Neural cell (in vitro differentiated cells): ENCODE measurements around the gene CR1.

Source experiments
- REST ChIP-seq: IDR thresholded peaks from 2 replicates; pipeline ENCODE4 v1.6.1; 2012; ENCODE audit warnings: borderline replicate concordance
- TAF1 ChIP-seq: IDR thresholded peaks from 2 replicates; pipeline ENCODE4 v1.6.1; 2012; ENCODE audit warnings: low read depth
- TF ChIP-seq, protein P1 (sequence below): fragments of 450-650 bp; IDR thresholded peaks from 2 replicates; pipeline ENCODE4 v1.5.1; 2014; ENCODE audit warnings: antibody characterized with exemption, mild to moderate bottlenecking, moderate library complexity; ENCODE audit not compliant: poor library complexity, severe bottlenecking

GRCh38 chr1:207658408-207658807 lies 162.5 kb downstream of the CR1 start:
- TF ChIP-seq, protein P1, sequence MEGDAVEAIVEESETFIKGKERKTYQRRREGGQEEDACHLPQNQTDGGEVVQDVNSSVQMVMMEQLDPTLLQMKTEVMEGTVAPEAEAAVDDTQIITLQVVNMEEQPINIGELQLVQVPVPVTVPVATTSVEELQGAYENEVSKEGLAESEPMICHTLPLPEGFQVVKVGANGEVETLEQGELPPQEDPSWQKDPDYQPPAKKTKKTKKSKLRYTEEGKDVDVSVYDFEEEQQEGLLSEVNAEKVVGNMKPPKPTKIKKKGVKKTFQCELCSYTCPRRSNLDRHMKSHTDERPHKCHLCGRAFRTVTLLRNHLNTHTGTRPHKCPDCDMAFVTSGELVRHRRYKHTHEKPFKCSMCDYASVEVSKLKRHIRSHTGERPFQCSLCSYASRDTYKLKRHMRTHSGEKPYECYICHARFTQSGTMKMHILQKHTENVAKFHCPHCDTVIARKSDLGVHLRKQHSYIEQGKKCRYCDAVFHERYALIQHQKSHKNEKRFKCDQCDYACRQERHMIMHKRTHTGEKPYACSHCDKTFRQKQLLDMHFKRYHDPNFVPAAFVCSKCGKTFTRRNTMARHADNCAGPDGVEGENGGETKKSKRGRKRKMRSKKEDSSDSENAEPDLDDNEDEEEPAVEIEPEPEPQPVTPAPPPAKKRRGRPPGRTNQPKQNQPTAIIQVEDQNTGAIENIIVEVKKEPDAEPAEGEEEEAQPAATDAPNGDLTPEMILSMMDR: no peak
- TF ChIP-seq TAF1: no peak
- TF ChIP-seq REST: no peak
